ENCODE results near the gene AP3M1. TPM values are rescaled to one million over a fixed set of nuclear protein-coding genes. Genes with fewer than 3 reads are reported as not detected.

Gene AP3M1
- polyA plus RNA-seq, 1 of the 3 experiments (the other 2 are of a cell fraction) = 17.7 TPM

GRCh38 chr10:74118804-74119203 lies 31.8 kb downstream of the AP3M1 start:
- TF ChIP-seq EZH2phosphoT487 (IDR thresholded peaks at IDR 0.05; ENCODE audit: borderline replicate concordance, low read depth) (no peak), POLR2AphosphoS5 (IDR thresholded peaks at IDR 0.05; ENCODE audit: low read depth, low read length) (no peak), TEAD4 (IDR thresholded peaks at IDR 0.05; ENCODE audit: borderline replicate concordance, insufficient read depth) (no peak), RCOR1 (IDR thresholded peaks at IDR 0.05; ENCODE audit: low read length) (no peak), MXI1 (IDR thresholded peaks at IDR 0.05; ENCODE audit: low read depth, low read length) (no peak), MEF2A (IDR thresholded peaks at IDR 0.05; ENCODE audit: borderline replicate concordance, low read depth) (no peak), USF1 (IDR thresholded peaks at IDR 0.05; ENCODE audit: borderline replicate concordance, low read depth) (no peak)
- TF ChIP-seq, protein P1, sequence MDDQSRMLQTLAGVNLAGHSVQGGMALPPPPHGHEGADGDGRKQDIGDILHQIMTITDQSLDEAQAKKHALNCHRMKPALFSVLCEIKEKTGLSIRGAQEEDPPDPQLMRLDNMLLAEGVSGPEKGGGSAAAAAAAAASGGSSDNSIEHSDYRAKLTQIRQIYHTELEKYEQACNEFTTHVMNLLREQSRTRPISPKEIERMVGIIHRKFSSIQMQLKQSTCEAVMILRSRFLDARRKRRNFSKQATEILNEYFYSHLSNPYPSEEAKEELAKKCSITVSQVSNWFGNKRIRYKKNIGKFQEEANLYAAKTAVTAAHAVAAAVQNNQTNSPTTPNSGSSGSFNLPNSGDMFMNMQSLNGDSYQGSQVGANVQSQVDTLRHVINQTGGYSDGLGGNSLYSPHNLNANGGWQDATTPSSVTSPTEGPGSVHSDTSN (IDR thresholded peaks at IDR 0.05) = no peak
- no peaks in the 10 kb centered on the region for H3K9me2 ChIP-seq
- no peaks in the 10 kb centered on the region for H4K20me1 ChIP-seq (ENCODE audit: insufficient read depth)
- no peak overlapping the region for H3K4me3 ChIP-seq (ENCODE audit: low read depth in 2 of 2, low read length in 1 of 2)
- DNase-seq = no peak
- H3K4me1 ChIP-seq (ENCODE audit: control insufficient read depth in 1 of 2, insufficient read depth in 2 of 2, low read depth in 1 of 2, low read length in 1 of 2) = peaks cover 6 to 19% of the 10 kb centered on the region in 2 experiments; a peak in 2 of 4 replicates
- H3K4me2 ChIP-seq = no peak overlapping the region
- H3K27me3 ChIP-seq (ENCODE audit: insufficient read depth) = no peaks in the 10 kb centered on the region
- no peaks in the 10 kb centered on the region for H3K9me3 ChIP-seq
- CTCF ChIA-PET = interaction anchor here (0.7 to 1.5 kb wide), 2 partner anchors 16 to 233 kb away, joined by 3 to 8 read pairs; no protein-coding TSS in a partner anchor
- H3F3A ChIP-seq (replicated peaks; ENCODE audit: insufficient read depth) = peaks cover 77% of the 10 kb centered on the region
- peaks cover 10% of the 10 kb centered on the region; the same call in 1 of the 2 replicates for H3K79me2 ChIP-seq (ENCODE audit: insufficient read depth)
- peak overlapping the region; percentile 28 to 48 for H3K27ac ChIP-seq (ENCODE audit: low read depth in 2 of 2, low read length in 1 of 2)
- POLR2A ChIA-PET = no interaction called here
- no peak overlapping the region for H2AFZ ChIP-seq (ENCODE audit: low read depth)
- peaks cover 89 to 93% of the 10 kb centered on the region in 2 experiments for H3K36me3 ChIP-seq (replicated peaks in 1 of 2; ENCODE audit: control insufficient read depth in 1 of 2, insufficient read depth in 2 of 2, low read length in 1 of 2)
- WGBS (ENCODE audit: low lambda C conversion rate) = 61% methylated on average over 3 of the region's 3 CpGs
- H3K9ac ChIP-seq = no peak overlapping the region

DNA sequence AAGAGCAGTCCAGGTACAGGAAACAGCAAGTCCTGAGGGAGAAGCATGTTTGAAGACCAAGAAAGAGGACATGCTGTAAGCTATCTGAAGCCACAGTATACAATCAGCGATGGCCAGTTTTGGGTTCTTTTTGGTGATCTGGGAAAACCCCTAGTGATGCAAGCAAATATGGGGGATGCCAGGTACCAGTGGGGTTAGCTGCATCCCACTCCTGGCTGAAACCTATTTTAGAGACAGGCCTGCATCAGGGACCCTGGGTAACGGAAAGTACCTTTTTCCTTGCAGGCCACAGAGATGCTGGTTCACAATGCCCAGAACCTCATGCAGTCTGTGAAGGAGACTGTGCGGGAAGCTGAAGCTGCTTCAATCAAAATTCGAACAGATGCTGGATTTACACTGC lies 32.9 kb downstream of the AP3M1 start:
- Histone ChIP-seq H3K4me3 (ENCODE audit: low read depth in 2 of 2, low read length in 1 of 2) (no peak overlapping the region), H3F3A (replicated peaks; ENCODE audit: insufficient read depth) (peaks cover 69% of the 10 kb centered on the region), H3K4me2 (no peak overlapping the region), H2AFZ (ENCODE audit: low read depth) (no peak overlapping the region), H3K36me3 (replicated peaks in 1 of 2; ENCODE audit: control insufficient read depth in 1 of 2, insufficient read depth in 2 of 2, low read length in 1 of 2) (peaks cover 83 to 93% of the 10 kb centered on the region in 2 experiments), H3K79me2 (ENCODE audit: insufficient read depth) (peaks cover 21% of the 10 kb centered on the region; the same call in 1 of the 2 replicates), H3K27me3 (ENCODE audit: insufficient read depth) (no peaks in the 10 kb centered on the region), H3K9ac (no peak overlapping the region), H3K9me3 (no peaks in the 10 kb centered on the region), H4K20me1 (ENCODE audit: insufficient read depth) (no peaks in the 10 kb centered on the region), H3K27ac (ENCODE audit: low read depth in 2 of 2, low read length in 1 of 2) (0 out of 4 replicates have a peak overlapping the region, but pooled peaks of 1 of the 2 experiments have one; percentile 48), H3K9me2 (no peaks in the 10 kb centered on the region), H3K4me1 (ENCODE audit: control insufficient read depth in 1 of 2, insufficient read depth in 2 of 2, low read depth in 1 of 2, low read length in 1 of 2) (peaks cover 6 to 29% of the 10 kb centered on the region in 2 experiments; a peak in 2 of 4 replicates)
- ChIA-PET CTCF (interaction anchor here (1.0 to 1.5 kb wide), 2 partner anchors 33 to 231 kb away, joined by 3 to 8 read pairs; partner anchors contain the start of genes ADK and AP3M1), POLR2A (no interaction called here)
- WGBS (ENCODE audit: low lambda C conversion rate) = 91% methylated on average over 4 of the region's 4 CpGs
- TF ChIP-seq EZH2phosphoT487 (IDR thresholded peaks at IDR 0.05; ENCODE audit: borderline replicate concordance, low read depth) (no peak), SMC3 (IDR thresholded peaks at IDR 0.05; ENCODE audit: low read depth, low read length) (no peak)
- DNase-seq = no peak
